Smooth muscle cell (in vitro differentiated cells): ENCODE data around the gene NUDT6. TPM values are rescaled to one million over a fixed set of nuclear protein-coding genes. Genes with fewer than 3 reads are reported as not detected.
A peak's percentile ranks its signal among the peaks of the same experiment; 100 is the strongest.

Experiments
- DNase-seq: peaks from one replicate; lab custom pipeline; 2025; ENCODE audit not compliant: unreplicated experiment; lab: John Stamatoyannopoulos, UW
- H2AFZ ChIP-seq: fragments of 200-600 bp; sonication (generic); 2 replicates; pipeline ENCODE4 v1.6.0; 2016; ENCODE audit warnings: antibody characterized with exemption, low read depth, mild to moderate bottlenecking
- H3F3A ChIP-seq: fragments of 200-600 bp; sonication (generic); 2 replicates; pipeline ENCODE4 v1.6.0; 2017; ENCODE audit warnings: antibody characterized with exemption, low read depth
- H3K27ac ChIP-seq: fragments of 200-600 bp; sonication (generic); 2 replicates; pipeline ENCODE4 v1.5.1; 2016; ENCODE audit warnings: low read depth, mild to moderate bottlenecking
- H3K27me3 ChIP-seq: fragments of 200-600 bp; sonication (generic); 2 replicates; pipeline ENCODE4 v1.6.1; 2016; ENCODE audit warnings: low read depth, mild to moderate bottlenecking
- H3K36me3 ChIP-seq: fragments of 200-600 bp; sonication (generic); 2 replicates; pipeline ENCODE4 v1.5.1; 2016; ENCODE audit warnings: low read depth
- H3K4me1 ChIP-seq: fragments of 200-600 bp; sonication (generic); 2 replicates; pipeline ENCODE4 v1.5.1; 2016; ENCODE audit warnings: low read depth
- H3K4me2 ChIP-seq: fragments of 200-600 bp; sonication (generic); 2 replicates; pipeline ENCODE4 v1.6.0; 2016; ENCODE audit warnings: mild to moderate bottlenecking
- H3K4me3 ChIP-seq: fragments of 200-600 bp; sonication (generic); 2 replicates; pipeline ENCODE4 v1.5.1; 2016; ENCODE audit warnings: mild to moderate bottlenecking
- H3K79me2 ChIP-seq: fragments of 200-600 bp; sonication (generic); 2 replicates; pipeline ENCODE4 v1.6.0; 2016; ENCODE audit warnings: low read depth, mild to moderate bottlenecking
- H3K9ac ChIP-seq: fragments of 200-600 bp; sonication (generic); 2 replicates; pipeline ENCODE4 v1.6.0; 2016; ENCODE audit warnings: low read depth
- H3K9me3 ChIP-seq: fragments of 200-600 bp; sonication (generic); replicated peaks from 2 replicates; pipeline ENCODE4 v1.5.1; 2016; ENCODE audit warnings: low read depth
- H4K20me1 ChIP-seq: fragments of 200-600 bp; sonication (generic); 2 replicates; pipeline ENCODE4 v1.6.0; 2016; ENCODE audit warnings: low read depth
- CTCF ChIP-seq: fragments of 200-600 bp; sonication (generic); IDR thresholded peaks from 2 replicates; pipeline ENCODE4 v1.5.1; 2017; ENCODE audit warnings: borderline replicate concordance, mild to moderate bottlenecking, antibody characterized with exemption; ENCODE audit not compliant: insufficient read depth, poor library complexity, severe bottlenecking
- WGBS: methylation state at CpG from one replicate; pipeline ENCODE4 v1.1.7; 2016; ENCODE audit warnings: low lambda C conversion rate; 5-methylcytosine and 5-hydroxymethylcytosine counted together
- polyA plus RNA-seq: library from polyadenylated mRNA; unstranded; fragments of >200 nt; fragmentation: Nextera tagmentation; extraction: Ambion mirVana; gene quantifications from 2 replicates; pipeline ENCODE4 v1.2.1, GENCODE V29; 2016
- total RNA-seq: library from RNA; depleted of rRNA; stranded (reverse); fragments of >200 nt; gene quantifications from 2 replicates; pipeline ENCODE4 v1.2.3, GENCODE V29; 2014

The NUDT6 gene
- total and polyA plus RNA-seq, 2 experiments from 2014 or later: 4.1 to 7.0 TPM

GRCh38 chr4:122895336-122895995 lies 26.9 kb downstream of the NUDT6 start:
- Histone ChIP-seq H3K4me2 (peak overlapping the region; percentile 13), H2AFZ (no peak overlapping the region), H3K79me2 (no peaks in the 10 kb centered on the region), H3K4me1 (peaks cover 14% of the 10 kb centered on the region), H3F3A (peaks cover 5% of the 10 kb centered on the region), H3K36me3 (no peaks in the 10 kb centered on the region), H4K20me1 (no peaks in the 10 kb centered on the region), H3K4me3 (no peak overlapping the region), H3K27me3 (no peaks in the 10 kb centered on the region), H3K9me3 (no peaks in the 10 kb centered on the region), H3K9ac (peak overlapping the region; percentile 13), H3K27ac (peak overlapping the region; percentile 10)
- no peak for TF ChIP-seq CTCF
- 75% methylated on average over 1 of the region's 1 CpG for WGBS
- no peak for DNase-seq

GRCh38 chr4:122894827-122895226 lies 27.6 kb downstream of the NUDT6 start:
- H3K9me3 ChIP-seq: no peaks in the 10 kb centered on the region
- no peaks in the 10 kb centered on the region for H3K36me3 ChIP-seq
- peak overlapping the region; percentile 1 for H3K27ac ChIP-seq
- H3K4me3 ChIP-seq: no peak overlapping the region
- no peaks in the 10 kb centered on the region for H4K20me1 ChIP-seq
- H3K27me3 ChIP-seq: no peaks in the 10 kb centered on the region
- DNase-seq: no peak
- H3F3A ChIP-seq: peaks cover 5% of the 10 kb centered on the region
- no peak for TF ChIP-seq CTCF
- no peak overlapping the region for H3K9ac ChIP-seq
- H3K4me2 ChIP-seq: no peak overlapping the region
- WGBS: 85% methylated on average over 3 of the region's 3 CpGs
- H3K79me2 ChIP-seq: no peaks in the 10 kb centered on the region
- H2AFZ ChIP-seq: no peak overlapping the region
- H3K4me1 ChIP-seq: peaks cover 14% of the 10 kb centered on the region

- Histone ChIP-seq H3K4me1 (no peaks in the 10 kb centered on the region), H3K9ac (no peak overlapping the region), H3K36me3 (no peaks in the 10 kb centered on the region), H3K4me2 (no peak overlapping the region), H3F3A (no peaks in the 10 kb centered on the region), H2AFZ (no peak overlapping the region), H3K9me3 (no peaks in the 10 kb centered on the region), H4K20me1 (no peaks in the 10 kb centered on the region), H3K79me2 (no peaks in the 10 kb centered on the region), H3K4me3 (no peak overlapping the region), H3K27me3 (no peaks in the 10 kb centered on the region), H3K27ac (peak overlapping the region; percentile 21)
- WGBS: 93% methylated on average over 2 of the region's 2 CpGs
- TF ChIP-seq CTCF: no peak
- DNase-seq: no peak
Observed at GRCh38 chr4:122890147-122890795, 32.1 kb downstream of the NUDT6 start.
